ENCODE measurements around the gene RAB1A.
"Not testable (repeated sequence)": the region's sequence is repeated elsewhere in the genome, so short reads cannot be mapped to it uniquely, and the experiment has no call there.

Gene RAB1A

GRCh38 chr2:65128297-65129190 is 1.4 kb downstream of the RAB1A start:
- TF ChIP-seq, protein P1, sequence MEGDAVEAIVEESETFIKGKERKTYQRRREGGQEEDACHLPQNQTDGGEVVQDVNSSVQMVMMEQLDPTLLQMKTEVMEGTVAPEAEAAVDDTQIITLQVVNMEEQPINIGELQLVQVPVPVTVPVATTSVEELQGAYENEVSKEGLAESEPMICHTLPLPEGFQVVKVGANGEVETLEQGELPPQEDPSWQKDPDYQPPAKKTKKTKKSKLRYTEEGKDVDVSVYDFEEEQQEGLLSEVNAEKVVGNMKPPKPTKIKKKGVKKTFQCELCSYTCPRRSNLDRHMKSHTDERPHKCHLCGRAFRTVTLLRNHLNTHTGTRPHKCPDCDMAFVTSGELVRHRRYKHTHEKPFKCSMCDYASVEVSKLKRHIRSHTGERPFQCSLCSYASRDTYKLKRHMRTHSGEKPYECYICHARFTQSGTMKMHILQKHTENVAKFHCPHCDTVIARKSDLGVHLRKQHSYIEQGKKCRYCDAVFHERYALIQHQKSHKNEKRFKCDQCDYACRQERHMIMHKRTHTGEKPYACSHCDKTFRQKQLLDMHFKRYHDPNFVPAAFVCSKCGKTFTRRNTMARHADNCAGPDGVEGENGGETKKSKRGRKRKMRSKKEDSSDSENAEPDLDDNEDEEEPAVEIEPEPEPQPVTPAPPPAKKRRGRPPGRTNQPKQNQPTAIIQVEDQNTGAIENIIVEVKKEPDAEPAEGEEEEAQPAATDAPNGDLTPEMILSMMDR (IDR thresholded peaks at IDR 0.05; ENCODE audit: extremely low read depth, insufficient read depth, missing control alignments): no peak
- in situ Hi-C loops (cut with MboI; ENCODE audit: low pct_unique_long_range_greater_than_20kb, low sequenced_read_pairs, unreplicated experiment): no loop called here
- no peak for DNase-seq (ENCODE audit: low spot score)

DNA sequence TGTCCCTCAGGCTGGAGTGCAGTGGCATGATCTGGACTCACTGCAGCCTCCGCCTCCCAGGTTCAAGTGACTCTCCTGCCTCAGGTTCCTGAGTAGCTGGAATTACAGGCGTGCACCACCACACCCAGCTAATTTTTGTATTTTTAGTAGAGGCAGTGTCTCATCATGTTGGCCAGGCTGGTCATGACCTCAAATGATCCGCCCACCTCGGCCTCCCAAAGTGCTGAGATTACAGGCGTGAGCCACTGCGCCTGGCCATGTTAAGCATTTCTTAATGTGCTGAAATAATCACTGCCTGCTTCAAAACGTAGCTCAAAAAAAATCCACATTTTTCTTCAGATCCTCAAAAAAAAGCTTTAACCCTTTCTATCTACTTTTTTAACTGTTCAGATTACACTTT is 4.4 kb downstream of the RAB1A start:
- DNase-seq (ENCODE audit: low spot score); in situ Hi-C loops (cut with MboI; ENCODE audit: low pct_unique_long_range_greater_than_20kb, low sequenced_read_pairs, unreplicated experiment): not testable (repeated sequence)

GRCh38 chr2:65122313-65122712 is 7.6 kb downstream of the RAB1A start:
- TF ChIP-seq, protein P1 (IDR thresholded peaks at IDR 0.05; ENCODE audit: extremely low read depth, insufficient read depth, missing control alignments): no peak
- in situ Hi-C loops (cut with MboI; ENCODE audit: low pct_unique_long_range_greater_than_20kb, low sequenced_read_pairs, unreplicated experiment): no loop called here

DNA sequence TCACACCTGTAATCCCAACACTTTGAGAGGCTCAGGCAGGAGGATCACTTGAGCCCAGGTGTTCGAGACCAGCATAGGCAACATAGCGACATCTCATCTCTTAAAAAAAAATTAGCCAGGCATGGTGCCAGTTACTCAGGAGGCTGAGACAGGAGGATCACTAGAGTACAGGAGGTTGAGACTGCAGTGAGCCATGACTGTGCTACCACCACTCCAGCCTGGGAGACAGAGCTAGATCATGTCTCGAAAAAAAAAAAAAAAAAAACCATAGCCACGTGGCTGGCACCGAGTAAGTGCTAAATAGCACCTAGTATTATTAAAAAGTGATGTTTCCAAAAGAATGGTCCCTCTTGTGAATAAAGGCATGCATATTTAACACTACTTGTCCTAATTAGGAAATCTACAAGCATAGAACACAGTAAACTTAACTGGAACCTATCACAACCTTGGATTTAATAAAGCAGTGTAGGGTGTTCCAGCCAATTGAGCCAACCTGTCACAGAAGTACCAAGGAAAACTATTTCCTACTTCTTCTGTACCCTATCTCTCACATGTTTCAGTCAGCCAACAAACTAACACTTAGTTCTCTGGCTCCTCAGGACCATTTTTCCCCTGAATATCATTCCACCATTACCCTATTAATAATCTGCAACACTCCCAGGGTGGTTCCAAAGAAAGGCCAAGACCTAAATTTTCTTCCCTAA is 8.8 kb downstream of the RAB1A start:
- TF ChIP-seq, protein P1 (IDR thresholded peaks at IDR 0.05; ENCODE audit: extremely low read depth, insufficient read depth, missing control alignments): no peak
- no peak for DNase-seq (ENCODE audit: low spot score)

More at GRCh38 chr2:65122313-65122712, 7.6 kb downstream of the RAB1A start:
- DNase-seq (ENCODE audit: low spot score): no peak

GRCh38 chr2:65116645-65117044 is 13.3 kb downstream of the RAB1A start:
- TF ChIP-seq, protein P1 (IDR thresholded peaks at IDR 0.05; ENCODE audit: extremely low read depth, insufficient read depth, missing control alignments): no peak
- no peak for DNase-seq (ENCODE audit: low spot score)
- in situ Hi-C loops (cut with MboI; ENCODE audit: low pct_unique_long_range_greater_than_20kb, low sequenced_read_pairs, unreplicated experiment): no loop called here

More for the DNA sequence above, 8.8 kb downstream of the RAB1A start:
- in situ Hi-C loops (cut with MboI; ENCODE audit: low pct_unique_long_range_greater_than_20kb, low sequenced_read_pairs, unreplicated experiment): no loop called here

DNA sequence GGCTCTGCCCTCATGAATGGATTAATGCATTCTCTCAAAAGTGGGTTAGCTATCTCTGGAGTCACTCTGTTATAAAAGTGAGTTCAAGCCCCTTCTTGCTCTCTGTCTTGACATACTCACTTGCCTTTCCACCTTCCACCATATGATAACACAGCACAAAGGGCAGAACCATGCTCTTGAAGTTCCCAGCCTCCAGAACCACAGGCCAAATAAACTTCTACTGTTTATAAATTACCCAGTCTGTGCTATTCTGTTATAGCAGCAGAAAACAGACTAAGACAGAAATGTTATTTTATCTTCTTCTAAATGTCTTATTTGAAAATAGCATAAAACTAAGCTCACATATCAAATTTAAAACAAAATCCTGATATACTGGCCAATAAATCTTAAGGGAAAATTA is 15.0 kb downstream of the RAB1A start:
- no peak for DNase-seq (ENCODE audit: low spot score)
- TF ChIP-seq, protein P1 (IDR thresholded peaks at IDR 0.05; ENCODE audit: extremely low read depth, insufficient read depth, missing control alignments): no peak
- in situ Hi-C loops (cut with MboI; ENCODE audit: low pct_unique_long_range_greater_than_20kb, low sequenced_read_pairs, unreplicated experiment): no loop called here

DNA sequence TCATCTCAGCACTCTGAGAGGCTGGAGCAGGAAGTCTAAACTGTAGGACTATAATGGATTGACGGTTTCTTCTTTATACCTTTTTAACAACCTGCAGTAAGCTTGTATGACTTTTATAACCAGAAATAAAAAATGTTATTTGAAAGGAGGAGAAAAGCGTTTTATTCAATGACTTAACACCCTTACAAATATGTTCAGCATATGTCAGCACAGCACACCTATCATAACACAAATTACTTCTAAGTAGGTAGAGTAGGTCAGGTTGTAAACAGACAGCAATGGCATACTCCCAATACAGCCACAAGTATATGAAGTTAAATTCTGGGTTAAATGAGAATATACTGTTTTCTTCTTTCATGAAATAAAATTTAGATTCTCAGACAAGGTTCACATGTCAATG is 16.1 kb downstream of the RAB1A start:
- in situ Hi-C loops (cut with MboI; ENCODE audit: low pct_unique_long_range_greater_than_20kb, low sequenced_read_pairs, unreplicated experiment): no loop called here
- TF ChIP-seq, protein P1 (IDR thresholded peaks at IDR 0.05; ENCODE audit: extremely low read depth, insufficient read depth, missing control alignments): no peak
- DNase-seq (ENCODE audit: low spot score): no peak

Data from GM13977 (cell line).